ENCODE measurements around the gene MEPCE. TPM values are rescaled to one million over a fixed set of nuclear protein-coding genes. Genes with fewer than 3 reads are reported as not detected.

Gene MEPCE
- total RNA-seq, 1 donor from 2014 or later: 36.3 TPM

DNA sequence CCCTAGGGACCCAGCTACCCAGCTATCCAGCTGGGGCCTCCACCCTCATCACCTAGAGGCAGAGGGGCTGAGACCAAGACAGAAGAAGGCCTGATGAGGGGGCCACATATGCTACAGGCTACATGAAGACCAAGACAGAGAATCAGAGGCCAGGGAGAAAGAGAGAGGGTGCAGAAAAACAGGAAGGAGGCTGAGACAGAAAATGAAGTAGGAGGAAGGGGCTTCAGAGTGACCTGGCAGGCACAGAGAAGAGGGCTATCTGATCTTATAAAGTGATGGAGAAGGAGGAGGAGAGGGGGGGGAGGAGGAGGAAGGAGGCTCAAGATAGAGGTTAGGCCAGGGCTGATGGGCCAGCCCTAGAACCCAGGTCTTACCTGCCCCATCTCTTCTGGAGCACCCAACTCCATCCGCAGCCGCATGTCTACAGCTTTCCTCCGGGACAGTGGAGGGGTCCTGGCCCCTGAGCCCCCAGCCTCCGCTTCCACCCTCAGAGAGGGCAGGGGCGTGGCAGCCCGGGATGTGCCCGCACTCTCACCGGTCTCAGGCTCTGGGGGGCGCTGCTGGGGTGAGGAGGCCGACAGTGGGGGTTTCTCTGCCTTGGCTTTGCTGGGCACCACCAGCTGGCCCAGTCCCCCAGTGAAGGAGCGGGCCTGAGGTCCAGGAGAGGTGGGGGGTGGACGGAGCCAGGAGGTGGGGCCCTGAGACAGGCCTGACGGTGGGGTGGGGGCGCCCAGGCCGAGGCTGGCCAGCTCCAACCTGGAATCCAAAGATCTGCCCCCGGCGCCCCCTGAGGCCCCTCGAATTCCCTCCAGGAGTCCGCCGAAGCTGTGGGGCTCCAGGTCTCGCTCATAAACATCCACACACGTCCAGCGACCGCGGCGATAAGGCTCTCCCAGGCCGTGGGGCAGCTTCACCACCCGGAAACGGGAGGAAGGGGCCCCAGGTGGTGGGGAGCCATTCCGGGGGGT lies 47.6 kb downstream of the MEPCE start:
- H3K27ac ChIP-seq: peak overlapping the region; percentile 60
- H3K4me3 ChIP-seq: peak overlapping the region; percentile 88
- H3K36me3 ChIP-seq: peaks cover 28% of the 10 kb centered on the region
- ATAC-seq (no peak), DNase-seq (no peak)
- no peaks in the 10 kb centered on the region for H3K9me3 ChIP-seq
- intact Hi-C loops (cut with DNase I): loop anchor here (10.0 kb wide), 1 partner anchor 208 kb away; no protein-coding TSS in a partner anchor
- H3K27me3 ChIP-seq: no peaks in the 10 kb centered on the region
- TF ChIP-seq, protein P1, sequence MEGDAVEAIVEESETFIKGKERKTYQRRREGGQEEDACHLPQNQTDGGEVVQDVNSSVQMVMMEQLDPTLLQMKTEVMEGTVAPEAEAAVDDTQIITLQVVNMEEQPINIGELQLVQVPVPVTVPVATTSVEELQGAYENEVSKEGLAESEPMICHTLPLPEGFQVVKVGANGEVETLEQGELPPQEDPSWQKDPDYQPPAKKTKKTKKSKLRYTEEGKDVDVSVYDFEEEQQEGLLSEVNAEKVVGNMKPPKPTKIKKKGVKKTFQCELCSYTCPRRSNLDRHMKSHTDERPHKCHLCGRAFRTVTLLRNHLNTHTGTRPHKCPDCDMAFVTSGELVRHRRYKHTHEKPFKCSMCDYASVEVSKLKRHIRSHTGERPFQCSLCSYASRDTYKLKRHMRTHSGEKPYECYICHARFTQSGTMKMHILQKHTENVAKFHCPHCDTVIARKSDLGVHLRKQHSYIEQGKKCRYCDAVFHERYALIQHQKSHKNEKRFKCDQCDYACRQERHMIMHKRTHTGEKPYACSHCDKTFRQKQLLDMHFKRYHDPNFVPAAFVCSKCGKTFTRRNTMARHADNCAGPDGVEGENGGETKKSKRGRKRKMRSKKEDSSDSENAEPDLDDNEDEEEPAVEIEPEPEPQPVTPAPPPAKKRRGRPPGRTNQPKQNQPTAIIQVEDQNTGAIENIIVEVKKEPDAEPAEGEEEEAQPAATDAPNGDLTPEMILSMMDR (IDR thresholded peaks at IDR 0.05): peak; percentile 28
- peaks cover 45% of the 10 kb centered on the region for H3K4me1 ChIP-seq

DNA sequence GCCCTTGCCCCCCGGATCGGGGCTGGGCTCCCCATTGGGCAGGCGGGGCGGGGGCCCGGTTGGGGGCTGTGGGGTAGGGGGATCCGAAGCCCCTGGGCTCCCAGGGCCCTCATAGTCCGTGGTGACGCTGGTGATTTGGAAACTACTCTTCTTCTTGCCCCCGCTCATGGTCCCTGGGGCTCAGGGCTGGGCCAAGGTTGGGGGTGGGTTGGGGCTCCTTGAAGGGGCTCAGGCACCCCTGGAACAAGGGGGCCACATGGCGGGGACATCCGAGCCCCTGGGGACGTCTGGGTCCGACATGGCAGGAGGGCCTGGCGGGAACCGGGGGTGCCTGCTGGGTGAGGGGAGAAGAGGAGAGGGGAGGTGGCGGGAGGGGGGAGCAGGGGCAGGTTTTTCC lies 48.2 kb downstream of the MEPCE start:
- no peak for DNase-seq
- no peaks in the 10 kb centered on the region for H3K9me3 ChIP-seq
- H3K27me3 ChIP-seq: no peaks in the 10 kb centered on the region
- peak overlapping the region; percentile 88 for H3K4me3 ChIP-seq
- TF ChIP-seq, protein P1 (IDR thresholded peaks at IDR 0.05): no peak
- H3K27ac ChIP-seq: peak overlapping the region; percentile 60
- intact Hi-C loops (cut with DNase I): loop anchor here (10.0 kb wide), 1 partner anchor 207 kb away; no protein-coding TSS in a partner anchor
- H3K4me1 ChIP-seq: peaks cover 44% of the 10 kb centered on the region
- H3K36me3 ChIP-seq: peaks cover 28% of the 10 kb centered on the region
- no peak for ATAC-seq

DNA sequence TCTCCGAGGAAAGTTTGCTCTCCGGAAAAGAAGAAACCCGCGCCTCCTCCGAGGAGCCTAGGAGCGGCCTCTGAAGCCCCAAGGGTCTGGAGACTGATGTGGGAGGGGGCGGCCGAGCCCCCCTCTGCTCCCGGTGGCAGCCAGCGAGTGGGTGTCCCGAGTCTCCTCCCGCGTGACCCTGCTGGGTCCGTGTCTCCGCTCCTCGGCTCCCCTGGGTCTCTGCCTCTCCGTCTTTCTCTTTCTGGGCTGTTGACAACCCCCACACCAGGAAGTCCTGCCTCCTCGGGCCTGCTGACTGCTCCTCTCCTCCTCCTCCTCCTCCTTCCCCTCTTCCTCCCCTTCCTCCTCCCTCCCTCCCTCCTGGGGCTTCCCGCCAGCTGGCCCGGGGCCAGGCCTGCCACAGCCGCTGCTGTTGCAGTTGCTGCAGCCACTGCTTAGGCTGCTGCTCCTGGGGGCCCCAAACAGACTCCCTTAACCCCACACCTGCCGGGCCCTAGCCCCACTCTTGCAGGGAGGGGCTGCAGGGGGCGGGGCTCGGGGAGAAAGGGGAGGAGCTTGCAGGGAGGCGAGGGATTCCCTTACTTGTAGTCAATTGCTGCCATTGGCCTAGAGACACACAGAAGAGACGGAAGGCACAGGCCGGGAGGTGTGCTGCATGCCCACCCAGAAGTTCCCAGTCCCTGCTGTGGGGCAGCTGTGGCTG lies 49.5 kb downstream of the MEPCE start, which contains the start of gene TSC22D4:
Gene TSC22D4, minus strand, starts transcription at position 257 of the 703 bp plus-strand sequence. CDS start 1,176 bp downstream, outside the sequence.
- ATAC-seq: peak; percentile 92
- peak; percentile 96 for DNase-seq
- no peaks in the 10 kb centered on the region for H3K27me3 ChIP-seq
- H3K27ac ChIP-seq: peak within 1 kb of the TSS; percentile 90
- TF ChIP-seq, protein P1 (IDR thresholded peaks at IDR 0.05): no peak
- H3K36me3 ChIP-seq: peaks cover 16% of the 10 kb centered on the region
- peaks cover 33% of the 10 kb centered on the region for H3K4me1 ChIP-seq
- no peaks in the 10 kb centered on the region for H3K9me3 ChIP-seq
- intact Hi-C loops (cut with DNase I): loop anchor here (10.0 kb wide), 1 partner anchor 206 kb away; no protein-coding TSS in a partner anchor
- H3K4me3 ChIP-seq: peak within 1 kb of the TSS; percentile 88

DNA sequence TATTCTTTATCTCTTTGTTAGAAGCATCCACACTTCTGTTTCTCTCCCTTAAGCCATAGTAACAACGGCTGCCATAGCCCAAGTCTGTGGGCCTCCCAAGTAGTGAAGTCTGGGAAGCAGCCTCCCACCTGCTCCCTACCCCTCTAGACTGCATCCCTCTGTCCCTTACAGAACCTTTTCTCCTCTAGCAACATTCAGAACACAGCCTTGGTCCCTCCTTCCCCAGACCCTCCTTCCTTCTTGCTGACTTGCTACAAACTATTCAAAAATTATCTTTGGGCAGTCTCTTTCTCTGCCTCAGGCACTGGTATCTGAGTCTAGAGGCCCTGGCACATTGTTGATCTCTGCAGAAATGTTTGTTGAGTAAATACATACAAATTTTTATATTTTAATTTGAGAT lies 51.8 kb downstream of the MEPCE start:
- H3K4me3 ChIP-seq: no peak overlapping the region
- H3K27ac ChIP-seq: no peak overlapping the region
- H3K27me3 ChIP-seq: no peaks in the 10 kb centered on the region
- TF ChIP-seq, protein P1 (IDR thresholded peaks at IDR 0.05): no peak
- peaks cover 22% of the 10 kb centered on the region for H3K4me1 ChIP-seq
- no peak for DNase-seq
- H3K36me3 ChIP-seq: peaks cover 6% of the 10 kb centered on the region
- H3K9me3 ChIP-seq: no peaks in the 10 kb centered on the region
- intact Hi-C loops (cut with DNase I): no loop called here
- ATAC-seq: no peak

DNA sequence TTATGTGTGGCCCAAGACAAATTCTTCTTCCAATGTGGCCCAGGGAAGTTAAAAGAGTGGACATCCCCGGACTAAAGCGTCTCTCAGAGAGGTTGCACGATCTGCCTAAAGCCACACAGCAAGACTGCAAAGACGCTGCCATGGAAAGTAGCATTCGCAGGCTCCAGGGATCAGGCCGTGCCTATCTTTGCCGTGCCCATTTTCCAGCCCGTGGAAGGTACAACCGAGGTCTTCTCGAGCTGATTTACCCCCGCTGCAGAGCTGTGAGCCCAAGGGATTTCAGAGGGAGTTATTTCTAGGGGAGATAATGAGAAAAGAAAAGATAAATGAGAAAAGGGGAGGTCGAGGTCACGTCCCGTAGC lies 53.1 kb downstream of the MEPCE start:
- Histone ChIP-seq H3K4me1 (peaks cover 13% of the 10 kb centered on the region), H3K27me3 (no peaks in the 10 kb centered on the region), H3K9me3 (no peaks in the 10 kb centered on the region), H3K4me3 (peak overlapping the region; percentile 50), H3K36me3 (no peaks in the 10 kb centered on the region), H3K27ac (no peak overlapping the region)
- intact Hi-C loops (cut with DNase I): no loop called here
- no peak for DNase-seq
- TF ChIP-seq, protein P1 (IDR thresholded peaks at IDR 0.05): no peak
- ATAC-seq: no peak

Data from upper lobe of right lung (tissue), 1 donor.